Measurements from ENCODE around the gene TUBB4B.

DNA sequence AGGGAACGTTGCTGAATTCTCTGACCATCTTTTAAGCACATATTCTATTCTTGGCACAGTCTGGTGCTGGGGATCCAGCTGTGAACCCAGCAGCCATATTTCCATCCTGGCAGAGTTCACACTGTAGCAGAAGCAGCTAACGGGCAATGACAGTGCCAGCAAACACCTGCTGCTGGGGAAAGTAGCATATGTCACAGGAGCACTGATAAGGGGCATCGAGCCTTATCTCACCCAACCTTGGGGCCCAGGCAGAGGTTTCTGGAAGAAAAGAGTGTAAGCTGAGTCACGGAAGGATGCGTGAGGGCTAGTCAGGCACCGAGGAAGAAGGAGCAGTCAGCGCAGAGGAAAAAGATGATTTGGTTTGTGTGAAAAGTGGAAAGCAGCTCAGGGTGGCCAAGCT, 34.5 kb upstream of the TUBB4B start:
- TF ChIP-seq, protein P1, sequence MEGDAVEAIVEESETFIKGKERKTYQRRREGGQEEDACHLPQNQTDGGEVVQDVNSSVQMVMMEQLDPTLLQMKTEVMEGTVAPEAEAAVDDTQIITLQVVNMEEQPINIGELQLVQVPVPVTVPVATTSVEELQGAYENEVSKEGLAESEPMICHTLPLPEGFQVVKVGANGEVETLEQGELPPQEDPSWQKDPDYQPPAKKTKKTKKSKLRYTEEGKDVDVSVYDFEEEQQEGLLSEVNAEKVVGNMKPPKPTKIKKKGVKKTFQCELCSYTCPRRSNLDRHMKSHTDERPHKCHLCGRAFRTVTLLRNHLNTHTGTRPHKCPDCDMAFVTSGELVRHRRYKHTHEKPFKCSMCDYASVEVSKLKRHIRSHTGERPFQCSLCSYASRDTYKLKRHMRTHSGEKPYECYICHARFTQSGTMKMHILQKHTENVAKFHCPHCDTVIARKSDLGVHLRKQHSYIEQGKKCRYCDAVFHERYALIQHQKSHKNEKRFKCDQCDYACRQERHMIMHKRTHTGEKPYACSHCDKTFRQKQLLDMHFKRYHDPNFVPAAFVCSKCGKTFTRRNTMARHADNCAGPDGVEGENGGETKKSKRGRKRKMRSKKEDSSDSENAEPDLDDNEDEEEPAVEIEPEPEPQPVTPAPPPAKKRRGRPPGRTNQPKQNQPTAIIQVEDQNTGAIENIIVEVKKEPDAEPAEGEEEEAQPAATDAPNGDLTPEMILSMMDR (conservative IDR thresholded peaks at IDR 0.05; ENCODE audit: low read depth in 2 of 2): no peak
- no peak for TF ChIP-seq JUNB (IDR thresholded peaks at IDR 0.05; ENCODE audit: unreplicated experiment)
- TF ChIP-seq, protein P2, sequence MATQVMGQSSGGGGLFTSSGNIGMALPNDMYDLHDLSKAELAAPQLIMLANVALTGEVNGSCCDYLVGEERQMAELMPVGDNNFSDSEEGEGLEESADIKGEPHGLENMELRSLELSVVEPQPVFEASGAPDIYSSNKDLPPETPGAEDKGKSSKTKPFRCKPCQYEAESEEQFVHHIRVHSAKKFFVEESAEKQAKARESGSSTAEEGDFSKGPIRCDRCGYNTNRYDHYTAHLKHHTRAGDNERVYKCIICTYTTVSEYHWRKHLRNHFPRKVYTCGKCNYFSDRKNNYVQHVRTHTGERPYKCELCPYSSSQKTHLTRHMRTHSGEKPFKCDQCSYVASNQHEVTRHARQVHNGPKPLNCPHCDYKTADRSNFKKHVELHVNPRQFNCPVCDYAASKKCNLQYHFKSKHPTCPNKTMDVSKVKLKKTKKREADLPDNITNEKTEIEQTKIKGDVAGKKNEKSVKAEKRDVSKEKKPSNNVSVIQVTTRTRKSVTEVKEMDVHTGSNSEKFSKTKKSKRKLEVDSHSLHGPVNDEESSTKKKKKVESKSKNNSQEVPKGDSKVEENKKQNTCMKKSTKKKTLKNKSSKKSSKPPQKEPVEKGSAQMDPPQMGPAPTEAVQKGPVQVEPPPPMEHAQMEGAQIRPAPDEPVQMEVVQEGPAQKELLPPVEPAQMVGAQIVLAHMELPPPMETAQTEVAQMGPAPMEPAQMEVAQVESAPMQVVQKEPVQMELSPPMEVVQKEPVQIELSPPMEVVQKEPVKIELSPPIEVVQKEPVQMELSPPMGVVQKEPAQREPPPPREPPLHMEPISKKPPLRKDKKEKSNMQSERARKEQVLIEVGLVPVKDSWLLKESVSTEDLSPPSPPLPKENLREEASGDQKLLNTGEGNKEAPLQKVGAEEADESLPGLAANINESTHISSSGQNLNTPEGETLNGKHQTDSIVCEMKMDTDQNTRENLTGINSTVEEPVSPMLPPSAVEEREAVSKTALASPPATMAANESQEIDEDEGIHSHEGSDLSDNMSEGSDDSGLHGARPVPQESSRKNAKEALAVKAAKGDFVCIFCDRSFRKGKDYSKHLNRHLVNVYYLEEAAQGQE (IDR thresholded peaks at IDR 0.05; ENCODE audit: unreplicated experiment): no peak
- no peak for TF ChIP-seq POLR2AphosphoS5 (IDR thresholded peaks at IDR 0.05; ENCODE audit: low read depth)
- TF ChIP-seq EZH2 (IDR thresholded peaks at IDR 0.05; ENCODE audit: low read depth, unreplicated experiment): no peak
- TF ChIP-seq EZH2phosphoT487 (IDR thresholded peaks at IDR 0.05; ENCODE audit: unreplicated experiment): no peak
- no peak for TF ChIP-seq ZNF331 (CRISPR knock-in tag; IDR thresholded peaks at IDR 0.05; ENCODE audit: low read depth)
- TF ChIP-seq CREB1 (CRISPR knock-in tag; IDR thresholded peaks at IDR 0.05; ENCODE audit: low read depth): no peak
- TF ChIP-seq, protein P3, sequence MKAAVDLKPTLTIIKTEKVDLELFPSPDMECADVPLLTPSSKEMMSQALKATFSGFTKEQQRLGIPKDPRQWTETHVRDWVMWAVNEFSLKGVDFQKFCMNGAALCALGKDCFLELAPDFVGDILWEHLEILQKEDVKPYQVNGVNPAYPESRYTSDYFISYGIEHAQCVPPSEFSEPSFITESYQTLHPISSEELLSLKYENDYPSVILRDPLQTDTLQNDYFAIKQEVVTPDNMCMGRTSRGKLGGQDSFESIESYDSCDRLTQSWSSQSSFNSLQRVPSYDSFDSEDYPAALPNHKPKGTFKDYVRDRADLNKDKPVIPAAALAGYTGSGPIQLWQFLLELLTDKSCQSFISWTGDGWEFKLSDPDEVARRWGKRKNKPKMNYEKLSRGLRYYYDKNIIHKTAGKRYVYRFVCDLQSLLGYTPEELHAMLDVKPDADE (IDR thresholded peaks at IDR 0.05): no peak
- no peak for TF ChIP-seq ZNF114 (CRISPR knock-in tag; IDR thresholded peaks at IDR 0.05)
- no peak for TF ChIP-seq NANOG (IDR thresholded peaks at IDR 0.05; ENCODE audit: borderline replicate concordance)

All from GM23338 (cell line).